Breast epithelium (tissue), 3 donors: ENCODE data around the gene PPFIA2.

Experiments used
- CTCF ChIP-seq, 3 donors: fragments of 450-650 bp; IDR thresholded peaks; one replicate each; pipeline ENCODE4 v1.5.1; 2016 to 2017; ENCODE audit warnings: antibody characterized with exemption in 3 of 3, mild to moderate bottlenecking in 3 of 3, moderate library complexity in 3 of 3
- POLR2A ChIP-seq: fragments of 450-650 bp; IDR thresholded peaks from one replicate; pipeline ENCODE4 v1.6.1; 2016; ENCODE audit warnings: antibody characterized with exemption, mild to moderate bottlenecking, moderate library complexity
- POLR2AphosphoS5 ChIP-seq, 3 donors: sonication (generic); formaldehyde crosslinking; IDR thresholded peaks; one replicate each; pipeline ENCODE4 v1.6.1; 2017; ENCODE audit warnings: antibody characterized with exemption in 3 of 3

GRCh38 chr12:81253360-81253759 is 505.8 kb downstream of the PPFIA2 start:
- TF ChIP-seq CTCF (IDR thresholded peaks at IDR 0.05) (no peak), POLR2AphosphoS5 (IDR thresholded peaks at IDR 0.05) (no peak), POLR2A (no peak)
